Ectodermal cell (in vitro differentiated cells): ENCODE results near the gene OTOGL.
"Not testable (repeated sequence)": the region's sequence is repeated elsewhere in the genome, so short reads cannot be mapped to it uniquely, and the experiment has no call there.

Experiments
- H3K27ac ChIP-seq: 2 replicates; pipeline ENCODE4 v1.7.0; 2013; ENCODE audit warnings: mild to moderate bottlenecking, low read depth, low read length; ENCODE audit not compliant: insufficient read depth, poor library complexity, severe bottlenecking
- H3K27me3 ChIP-seq: 2 replicates; pipeline ENCODE4 v1.7.0; 2013; ENCODE audit warnings: mild to moderate bottlenecking, low read length; ENCODE audit not compliant: insufficient read depth, control insufficient read depth, poor library complexity, severe bottlenecking
- H3K36me3 ChIP-seq: one replicate; pipeline ENCODE4 v1.7.0; 2013; ENCODE audit warnings: low read length; ENCODE audit not compliant: control insufficient read depth, insufficient read depth
- H3K4me1 ChIP-seq: one replicate; pipeline ENCODE4 v1.7.0; 2013; ENCODE audit warnings: low read length; ENCODE audit not compliant: control insufficient read depth, insufficient read depth
- H3K4me3 ChIP-seq: 2 replicates; pipeline ENCODE4 v1.7.0; 2013; ENCODE audit warnings: low read depth, low read length, control low read depth; ENCODE audit not compliant: insufficient read depth
- H3K9me3 ChIP-seq: 2 replicates; pipeline ENCODE4 v1.7.0; 2013; ENCODE audit warnings: mild to moderate bottlenecking, low read length, moderate library complexity; ENCODE audit not compliant: control insufficient read depth
- WGBS, 2 experiments: methylation state at CpG; one replicate each; pipeline ENCODE4 v1.1.7; 2013; ENCODE audit warnings: missing lambda C conversion rate in 2 of 2; 5-methylcytosine and 5-hydroxymethylcytosine counted together

OTOGL gene

DNA sequence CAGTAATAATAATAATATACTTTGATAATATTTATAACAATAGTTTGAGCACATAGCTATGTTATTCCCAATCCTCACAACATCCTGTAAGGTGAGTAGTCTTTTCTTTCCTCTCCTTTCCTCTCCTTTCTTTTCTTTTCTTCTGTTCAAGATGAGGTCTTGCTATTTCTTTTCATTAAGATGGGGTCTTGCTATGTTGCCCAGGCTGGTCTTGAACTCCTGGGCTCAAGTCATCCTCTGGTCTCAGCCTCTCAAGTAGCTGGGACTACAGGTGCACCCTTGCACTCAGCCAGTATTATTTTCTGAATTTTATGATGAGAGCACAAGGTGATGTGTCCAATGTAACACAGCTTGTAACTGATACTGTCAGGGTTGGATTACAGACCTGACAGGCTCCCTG is 134.6 kb downstream of the OTOGL start:
- H3K9me3 ChIP-seq, result no peaks in the 10 kb centered on the region
- no peak overlapping the region for H3K27ac ChIP-seq
- H3K4me1 ChIP-seq, result peaks cover 19% of the 10 kb centered on the region
- H3K36me3 ChIP-seq, result no peaks in the 10 kb centered on the region
- no peak overlapping the region for H3K4me3 ChIP-seq
- H3K27me3 ChIP-seq, result no peaks in the 10 kb centered on the region

DNA sequence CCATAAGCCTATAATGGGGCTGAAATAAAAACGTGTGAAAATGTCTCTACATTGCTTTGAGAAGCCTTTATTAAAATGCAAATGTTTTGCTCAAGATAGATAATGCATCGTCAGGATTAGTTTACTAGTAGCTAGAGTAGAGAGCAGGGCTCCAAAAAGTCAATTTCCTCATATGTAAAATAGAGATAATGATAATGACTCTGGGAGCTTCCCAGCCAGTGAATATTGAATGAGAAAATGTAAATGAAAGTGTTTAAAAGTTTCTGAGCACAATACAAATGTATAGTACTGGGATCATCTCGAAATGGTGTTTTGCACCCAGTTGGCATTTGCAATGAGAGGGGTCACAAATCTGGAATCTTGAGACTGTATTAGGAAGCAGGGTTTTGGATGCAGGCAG is 135.3 kb downstream of the OTOGL start:
- Histone ChIP-seq H3K27ac (no peak overlapping the region), H3K27me3 (no peaks in the 10 kb centered on the region), H3K9me3 (no peaks in the 10 kb centered on the region), H3K4me1 (peaks cover 12% of the 10 kb centered on the region), H3K4me3 (no peak overlapping the region), H3K36me3 (no peaks in the 10 kb centered on the region)
- 70% methylated on average over 3 of the region's 3 CpGs for WGBS, 2 experiments

DNA sequence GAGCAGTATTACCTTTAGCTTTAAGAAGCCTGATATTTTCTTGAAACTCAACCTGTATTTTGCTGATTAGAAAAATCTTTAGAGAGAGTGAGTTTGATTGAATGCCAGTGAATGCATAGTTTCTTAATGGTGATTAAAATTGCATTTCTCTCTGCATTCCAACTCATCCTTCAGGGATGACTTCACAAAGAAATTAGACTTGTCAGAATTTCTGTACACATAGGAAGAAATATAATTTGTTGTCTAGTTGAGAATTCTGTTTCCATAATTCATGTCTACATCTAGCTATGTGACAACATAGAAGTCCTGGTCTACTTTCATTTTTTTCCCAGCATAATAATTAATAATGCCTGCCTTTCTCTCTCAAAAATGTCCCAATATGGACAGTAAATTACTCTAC is 136.6 kb downstream of the OTOGL start:
- H3K4me3 ChIP-seq, result no peak overlapping the region
- H3K27me3 ChIP-seq, result no peaks in the 10 kb centered on the region
- H3K9me3 ChIP-seq, result no peaks in the 10 kb centered on the region
- H3K27ac ChIP-seq, result no peak overlapping the region
- no peaks in the 10 kb centered on the region for H3K36me3 ChIP-seq
- H3K4me1 ChIP-seq, result peaks cover under 1% of the 10 kb centered on the region

DNA sequence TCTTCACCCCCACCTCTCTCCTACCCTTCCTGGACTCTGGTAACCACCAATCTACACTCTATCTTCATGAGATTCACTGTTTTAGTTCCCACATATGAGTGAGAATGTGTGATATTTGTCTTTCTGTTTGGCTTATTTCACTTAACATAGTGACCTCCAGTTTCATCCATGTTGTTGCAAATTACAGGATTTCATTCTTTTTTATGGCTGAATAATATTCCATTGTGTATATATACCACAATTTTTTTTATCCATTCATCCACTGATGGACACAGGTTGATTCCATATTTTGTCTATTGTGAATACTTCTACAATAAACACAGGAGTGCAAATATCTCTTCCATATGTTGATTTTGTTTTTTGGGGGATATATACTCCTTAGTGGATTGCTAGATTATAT is 140.5 kb downstream of the OTOGL start:
- no peaks in the 10 kb centered on the region for H3K4me1 ChIP-seq

DNA sequence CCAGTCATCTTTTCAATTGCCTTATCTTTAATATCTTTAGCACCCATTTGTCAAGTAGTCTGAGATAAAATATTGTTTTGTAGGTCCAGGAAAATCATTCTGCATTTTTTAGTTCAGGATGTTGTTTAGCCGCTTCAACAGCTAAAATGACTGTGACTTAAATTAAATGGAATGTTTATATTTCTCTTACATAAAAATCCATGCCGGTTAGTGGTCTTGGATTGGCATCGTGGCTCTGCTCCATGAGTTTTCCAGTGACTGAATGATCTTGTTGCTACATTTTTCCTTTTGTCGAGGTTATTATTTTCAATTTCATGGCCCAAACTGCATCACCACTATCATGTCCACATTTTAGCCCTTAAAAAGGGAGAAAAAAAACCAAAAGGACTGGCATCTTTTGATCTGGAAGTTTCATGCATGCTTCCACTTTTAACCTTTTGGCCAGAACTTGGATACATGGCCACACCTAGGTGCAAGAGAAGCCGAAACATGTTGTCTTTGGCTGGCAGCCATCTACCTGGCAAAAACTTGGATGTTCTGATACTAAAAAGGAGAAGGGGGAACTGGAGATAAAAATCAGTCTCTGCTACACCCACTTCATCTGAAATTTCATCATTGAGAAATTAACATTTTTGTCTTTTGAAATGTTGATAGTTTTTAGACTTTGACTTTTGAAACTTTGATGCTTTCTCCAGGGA is 142.4 kb downstream of the OTOGL start:
- Histone ChIP-seq H3K9me3 (no peaks in the 10 kb centered on the region), H3K4me1 (no peaks in the 10 kb centered on the region), H3K27me3 (no peaks in the 10 kb centered on the region), H3K4me3 (no peak overlapping the region), H3K36me3 (no peaks in the 10 kb centered on the region), H3K27ac (no peak overlapping the region)
- 96 to 97% methylated on average over 5 of the region's 5 CpGs for WGBS, 2 experiments

More for the DNA sequence above, 140.5 kb downstream of the OTOGL start:
- Histone ChIP-seq H3K9me3 (no peaks in the 10 kb centered on the region), H3K27me3 (no peaks in the 10 kb centered on the region), H3K27ac (no peak overlapping the region), H3K4me3 (no peak overlapping the region), H3K36me3 (no peaks in the 10 kb centered on the region)

DNA sequence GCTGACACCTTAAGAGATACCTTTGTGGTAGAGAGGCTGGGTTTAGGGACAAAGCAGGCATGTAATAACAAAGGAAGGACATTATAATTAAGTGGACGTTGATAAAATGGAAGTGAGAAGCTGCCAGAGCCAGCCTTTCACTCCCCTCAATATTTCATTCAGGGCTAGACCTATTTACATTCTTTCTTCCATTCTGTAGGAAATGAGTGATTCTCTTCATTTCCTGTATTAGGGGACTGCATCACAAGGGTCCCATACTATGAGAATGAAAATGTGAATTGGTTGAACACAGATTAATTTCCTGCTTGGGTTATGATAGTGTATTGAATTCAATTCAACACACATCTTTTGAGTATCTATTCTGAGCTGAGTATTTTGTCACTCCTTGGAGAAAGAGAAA is 143.0 kb downstream of the OTOGL start:
- H3K27me3 ChIP-seq, result no peaks in the 10 kb centered on the region
- no peaks in the 10 kb centered on the region for H3K36me3 ChIP-seq
- H3K4me1 ChIP-seq, result no peaks in the 10 kb centered on the region
- H3K4me3 ChIP-seq, result no peak overlapping the region
- no peaks in the 10 kb centered on the region for H3K9me3 ChIP-seq
- 67% methylated on average over 1 of the region's 1 CpG; no CpG with 5 or more reads in 1 of the 2 experiments for WGBS, 2 experiments
- no peak overlapping the region for H3K27ac ChIP-seq

DNA sequence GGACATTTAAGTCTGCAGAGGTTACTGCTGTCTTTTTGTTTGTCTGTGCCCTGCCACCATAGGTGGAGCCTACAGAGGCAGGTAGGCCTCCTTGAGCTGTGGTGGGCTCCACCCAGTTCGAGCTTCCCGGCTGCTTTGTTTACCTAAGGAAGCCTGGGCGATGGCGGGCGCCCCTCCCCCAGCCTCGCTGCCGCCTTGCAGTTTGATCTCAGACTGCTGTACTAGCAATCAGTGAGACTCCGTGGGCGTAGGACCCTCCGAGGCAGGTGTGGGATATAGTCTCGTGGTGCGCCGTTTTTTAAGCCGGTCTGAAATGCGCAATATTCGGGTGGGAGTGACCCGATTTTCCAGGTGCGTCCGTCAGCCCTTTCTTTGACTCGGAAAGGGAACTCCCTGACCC is 150.2 kb downstream of the OTOGL start:
- not testable (repeated sequence) for H3K4me3 ChIP-seq, H3K36me3 ChIP-seq, H3K27ac ChIP-seq, H3K27me3 ChIP-seq, H3K9me3 ChIP-seq, H3K4me1 ChIP-seq
- WGBS, 2 experiments, result 63 to 68% methylated on average over 20 of the region's 20 CpGs

DNA sequence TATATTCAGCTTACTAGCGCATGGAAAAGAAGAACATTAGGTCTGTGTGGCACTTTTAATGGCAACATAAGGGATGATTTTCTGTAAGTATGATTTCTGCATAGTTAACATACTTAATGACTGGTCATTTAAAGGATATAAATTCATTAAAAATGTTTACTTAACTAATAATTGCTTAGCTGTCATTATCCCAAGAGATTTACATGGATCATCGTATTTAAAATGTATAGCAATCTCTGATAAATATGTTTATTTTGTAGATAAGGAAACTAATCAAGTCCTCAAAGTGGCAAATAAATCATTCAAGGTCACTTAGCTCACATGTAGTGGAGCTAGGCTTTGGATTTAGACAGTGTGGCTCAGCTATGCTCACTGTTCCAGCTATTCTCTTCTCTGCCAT is 158.6 kb downstream of the OTOGL start:
- 100% methylated on average over 2 of the region's 2 CpGs for WGBS, 2 experiments
- Histone ChIP-seq H3K4me3 (no peak overlapping the region), H3K27ac (no peak overlapping the region), H3K4me1 (no peaks in the 10 kb centered on the region), H3K27me3 (no peaks in the 10 kb centered on the region), H3K36me3 (no peaks in the 10 kb centered on the region), H3K9me3 (no peaks in the 10 kb centered on the region)

DNA sequence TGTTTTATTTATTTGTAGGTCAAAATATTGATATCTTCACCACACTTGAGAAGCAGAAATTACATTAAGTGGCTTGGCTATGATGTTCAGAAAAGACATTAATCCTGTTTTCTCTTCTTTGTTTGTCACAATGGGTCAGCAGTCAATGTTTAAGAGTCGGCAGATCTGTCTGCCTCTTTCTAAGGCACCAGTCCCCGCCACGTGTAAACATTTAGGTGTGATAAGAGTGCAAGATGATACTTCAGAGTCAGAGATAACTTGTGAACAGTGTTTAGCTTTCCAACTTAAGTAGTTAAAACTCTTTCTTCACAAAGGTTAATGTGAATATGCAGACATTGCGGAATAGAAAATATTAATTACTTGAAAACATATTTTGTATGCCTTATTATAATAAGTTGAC is 160.9 kb downstream of the OTOGL start:
- Histone ChIP-seq H3K4me1 (no peaks in the 10 kb centered on the region), H3K27ac (no peak overlapping the region), H3K36me3 (no peaks in the 10 kb centered on the region), H3K27me3 (no peaks in the 10 kb centered on the region), H3K9me3 (no peaks in the 10 kb centered on the region), H3K4me3 (no peak overlapping the region)
- WGBS, 2 experiments, result 86 to 88% methylated on average over 3 of the region's 4 CpGs

DNA sequence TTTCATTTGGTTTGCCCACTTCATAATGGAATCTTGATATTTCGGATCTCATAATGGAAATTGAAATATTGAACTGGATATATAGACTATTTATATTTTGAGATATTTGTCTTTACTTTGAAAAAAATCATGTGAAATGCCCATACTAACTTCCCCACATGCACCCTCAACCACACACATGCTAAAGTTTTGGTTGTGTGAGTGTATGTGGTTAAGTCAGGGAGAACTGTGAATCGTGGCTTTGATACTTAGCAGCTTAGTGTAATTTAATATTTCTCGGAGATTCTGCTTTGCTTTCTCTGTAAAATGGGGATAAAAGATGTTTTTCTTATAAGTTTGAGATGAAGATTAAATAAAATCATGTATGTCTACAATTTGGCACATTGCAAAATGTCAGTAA is 162.1 kb downstream of the OTOGL start:
- no peak overlapping the region for H3K4me3 ChIP-seq
- no peaks in the 10 kb centered on the region for H3K27me3 ChIP-seq
- no peak overlapping the region for H3K27ac ChIP-seq
- H3K4me1 ChIP-seq, result no peaks in the 10 kb centered on the region
- no peaks in the 10 kb centered on the region for H3K36me3 ChIP-seq
- H3K9me3 ChIP-seq, result no peaks in the 10 kb centered on the region
- WGBS, 2 experiments, result 93 to 94% methylated on average over 2 of the region's 3 CpGs

DNA sequence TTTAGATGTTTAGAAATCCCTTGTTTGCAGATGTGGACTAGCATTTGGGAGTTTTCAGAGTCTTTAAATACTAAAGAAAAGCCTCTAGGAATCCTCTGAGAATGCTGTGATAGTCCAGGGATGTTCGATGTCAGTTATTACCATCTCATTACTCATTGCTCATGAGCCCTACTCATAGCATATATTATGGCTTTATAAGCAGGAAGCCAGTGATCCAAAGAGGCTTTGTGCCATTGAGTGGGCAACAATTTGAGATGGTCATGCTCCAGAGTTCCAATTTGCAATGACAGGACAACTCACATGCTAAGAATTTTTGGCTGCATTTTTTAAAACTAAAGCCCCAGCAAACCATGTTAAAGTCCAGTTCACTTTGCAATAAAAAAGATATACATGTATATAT is 163.0 kb downstream of the OTOGL start:
- H3K4me1 ChIP-seq, result no peaks in the 10 kb centered on the region
- no peaks in the 10 kb centered on the region for H3K9me3 ChIP-seq
- no peak overlapping the region for H3K4me3 ChIP-seq
- H3K27ac ChIP-seq, result no peak overlapping the region
- H3K36me3 ChIP-seq, result no peaks in the 10 kb centered on the region
- no peaks in the 10 kb centered on the region for H3K27me3 ChIP-seq
- 100% methylated on average over 1 of the region's 1 CpG; no CpG with 5 or more reads in 1 of the 2 experiments for WGBS, 2 experiments
